DND-41 (cell line): ENCODE data around the gene COL26A1.
"Not testable (repeated sequence)": the region's sequence is repeated elsewhere in the genome, so short reads cannot be mapped to it uniquely, and the experiment has no call there.

Experiments
- EZH2 ChIP-seq: IDR thresholded peaks from 3 replicates; pipeline ENCODE4 v1.6.1; 2012; ENCODE audit warnings: borderline replicate concordance, low read depth, mild to moderate bottlenecking, moderate library complexity, low read length, inconsistent platforms; ENCODE audit not compliant: severe bottlenecking
- TF ChIP-seq, protein P1 (sequence below): IDR thresholded peaks from 2 replicates; pipeline ENCODE4 v1.5.1; 2012; ENCODE audit warnings: borderline replicate concordance, low read length, moderate library complexity, mild to moderate bottlenecking; ENCODE audit not compliant: poor library complexity, severe bottlenecking; ENCODE audit errors: extremely low read depth

DNA sequence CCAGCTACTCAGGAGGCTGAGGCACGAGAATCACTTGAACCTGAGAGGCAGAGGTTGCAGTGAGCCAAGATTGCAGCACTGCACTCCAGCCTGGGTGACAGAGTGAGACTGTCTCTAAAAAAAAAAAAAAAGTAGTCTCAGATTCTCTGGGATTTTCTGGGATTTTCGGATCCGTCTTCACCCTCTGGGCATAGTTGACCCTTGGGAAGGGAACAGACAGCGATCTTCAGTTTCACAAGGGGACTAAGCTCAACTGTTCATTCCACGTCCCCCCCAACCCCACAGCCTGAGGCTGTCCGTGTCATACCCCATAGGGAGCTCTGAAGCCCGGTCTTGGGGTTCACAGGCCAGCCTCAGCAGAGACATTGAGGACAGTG, 123.4 kb downstream of the COL26A1 start:
- TF ChIP-seq, protein P1, sequence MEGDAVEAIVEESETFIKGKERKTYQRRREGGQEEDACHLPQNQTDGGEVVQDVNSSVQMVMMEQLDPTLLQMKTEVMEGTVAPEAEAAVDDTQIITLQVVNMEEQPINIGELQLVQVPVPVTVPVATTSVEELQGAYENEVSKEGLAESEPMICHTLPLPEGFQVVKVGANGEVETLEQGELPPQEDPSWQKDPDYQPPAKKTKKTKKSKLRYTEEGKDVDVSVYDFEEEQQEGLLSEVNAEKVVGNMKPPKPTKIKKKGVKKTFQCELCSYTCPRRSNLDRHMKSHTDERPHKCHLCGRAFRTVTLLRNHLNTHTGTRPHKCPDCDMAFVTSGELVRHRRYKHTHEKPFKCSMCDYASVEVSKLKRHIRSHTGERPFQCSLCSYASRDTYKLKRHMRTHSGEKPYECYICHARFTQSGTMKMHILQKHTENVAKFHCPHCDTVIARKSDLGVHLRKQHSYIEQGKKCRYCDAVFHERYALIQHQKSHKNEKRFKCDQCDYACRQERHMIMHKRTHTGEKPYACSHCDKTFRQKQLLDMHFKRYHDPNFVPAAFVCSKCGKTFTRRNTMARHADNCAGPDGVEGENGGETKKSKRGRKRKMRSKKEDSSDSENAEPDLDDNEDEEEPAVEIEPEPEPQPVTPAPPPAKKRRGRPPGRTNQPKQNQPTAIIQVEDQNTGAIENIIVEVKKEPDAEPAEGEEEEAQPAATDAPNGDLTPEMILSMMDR = not testable (repeated sequence)
- TF ChIP-seq EZH2 = not testable (repeated sequence)
